K562 (cell line): ENCODE measurements around the gene HYAL3. TPM values are rescaled to one million over a fixed set of nuclear protein-coding genes. Genes with fewer than 3 reads are reported as not detected.

Experiments
- ATAC-seq: fragments of 200-7000 bp; cut with Tn5 transposase; 3 replicates; pipeline ENCODE4 v1.9.1; 2020; ENCODE audit warnings: moderate library complexity
- BruUV-seq: library from RNA; stranded (reverse); fragments of 400-500 nt; replicated peaks from 2 replicates; lab custom pipeline; 2021; lab: Mats Ljungman, UMichigan
- CTCF ChIA-PET: fragments of 300-600 bp; formaldehyde crosslinking; extraction: SDS; loops from one replicate; lab custom pipeline; 2021; ENCODE audit warnings: low intra/inter-chr PET ratio; lab: Yijun Ruan, JAX
- POLR2A ChIA-PET: fragments of 300-600, 350-650 bp; sonication (Branson Sonifier 250); formaldehyde crosslinking; extraction: SDS; loops from one replicate; lab custom pipeline; 2021; ENCODE audit warnings: antibody characterized with exemption, inconsistent platforms; lab: Yijun Ruan, JAX
- DNase-seq, 4 experiments: peaks; one replicate each; pipeline versions ENCODE4 v3.0.0 to v3.0.0-alpha.2; 2011 to 2018; ENCODE audit warnings: low spot score in 3 of 4, mixed read lengths in 3 of 4; ENCODE audit errors: extremely low read depth in 1 of 4
- FAIRE-seq: peaks from 2 replicates; lab custom pipeline; 2011; peaks lifted over from hg19 to GRCh38; lab: Jason Lieb, UNC
- H2AFZ ChIP-seq: 2 replicates; pipeline ENCODE4 v1.6.0; 2011; ENCODE audit warnings: low read depth, low read length, control low read depth, inconsistent platforms
- H3K27ac ChIP-seq: fragments of 200-600 bp; 3 replicates; pipeline ENCODE4 v1.8.0; 2011; ENCODE audit warnings: low read depth, mild to moderate bottlenecking, control low read depth, inconsistent platforms, low read length, moderate library complexity, mixed read lengths; ENCODE audit errors: extremely low read depth
- H3K27me3 ChIP-seq, 2 experiments: fragments of 300-600 bp in 1 of 2; 2 replicates in 1 of 2; 3 replicates in 1 of 2; pipeline versions ENCODE4 v1.6.0 to v1.8.0; 2011; ENCODE audit warnings: inconsistent platforms in 2 of 2, low read length in 2 of 2, mild to moderate bottlenecking in 1 of 2, mixed read lengths in 1 of 2, moderate library complexity in 1 of 2; ENCODE audit not compliant: control insufficient read depth in 2 of 2, insufficient read depth in 2 of 2
- H3K36me3 ChIP-seq: fragments of 300-600 bp; 3 replicates; pipeline ENCODE4 v1.8.0; 2011; ENCODE audit warnings: mild to moderate bottlenecking, low read length, inconsistent platforms; ENCODE audit not compliant: control insufficient read depth, insufficient read depth
- H3K4me1 ChIP-seq, 2 experiments: fragments of 200-600 bp in 1 of 2; replicated peaks in 1 of 2; 2 replicates in 1 of 2; 3 replicates in 1 of 2; pipeline versions ENCODE4 v1.5.1 to v1.8.0; 2011; ENCODE audit warnings: inconsistent platforms in 2 of 2, low read length in 2 of 2, mild to moderate bottlenecking in 1 of 2, mixed read lengths in 1 of 2, moderate library complexity in 1 of 2; ENCODE audit not compliant: control insufficient read depth in 2 of 2, insufficient read depth in 2 of 2
- H3K4me2 ChIP-seq: 2 replicates; pipeline ENCODE4 v1.6.1; 2011; ENCODE audit warnings: low read length, control low read depth, inconsistent platforms, mixed read lengths; ENCODE audit not compliant: insufficient read depth
- H3K4me3 ChIP-seq: fragments of 200-600 bp; sonication (generic), shearing (Covaris generic); 2 replicates; pipeline ENCODE4 v1.5.1; 2016; ENCODE audit warnings: control low read depth, inconsistent platforms
- H3K79me2 ChIP-seq: fragments of 200-600 bp; 3 replicates; pipeline ENCODE4 v1.8.0; 2011; ENCODE audit warnings: low read length, inconsistent platforms; ENCODE audit not compliant: control insufficient read depth, insufficient read depth
- H3K9ac ChIP-seq, 2 experiments: 2 replicates each; pipeline versions ENCODE4 v1.6.0 to v1.6.1; 2011; ENCODE audit warnings: low read depth in 2 of 2, low read length in 2 of 2, control low read depth in 1 of 2, inconsistent platforms in 1 of 2, mild to moderate bottlenecking in 1 of 2, mixed read lengths in 1 of 2; ENCODE audit not compliant: insufficient read depth in 1 of 2
- H3K9me1 ChIP-seq: one replicate; pipeline ENCODE4 v1.6.0; 2011; ENCODE audit warnings: inconsistent platforms, mild to moderate bottlenecking, low read length, moderate library complexity; ENCODE audit not compliant: control insufficient read depth, insufficient read depth
- H3K9me3 ChIP-seq: replicated peaks from 2 replicates; pipeline ENCODE4 v1.5.1; 2011; ENCODE audit warnings: low read depth, low read length, inconsistent platforms; ENCODE audit not compliant: control insufficient read depth, insufficient read depth
- H4K20me1 ChIP-seq: replicated peaks from 2 replicates; pipeline ENCODE4 v1.6.1; 2011; ENCODE audit warnings: low read length, inconsistent platforms, mixed read lengths; ENCODE audit not compliant: control insufficient read depth, insufficient read depth
- CBX8 ChIP-seq: fragments of 200-600 bp; sonication (generic); IDR thresholded peaks from 2 replicates; pipeline ENCODE4 v1.6.1; 2012; ENCODE audit warnings: borderline replicate concordance, mixed run types, low read depth, mild to moderate bottlenecking, moderate library complexity, mixed read lengths, low read length, control low read depth, inconsistent platforms; ENCODE audit not compliant: poor library complexity, severe bottlenecking; ENCODE audit errors: extremely low read depth
- ELF2 ChIP-seq: fragments of 250-450 bp; sonication (Bioruptor Pico); IDR thresholded peaks from 2 replicates; pipeline ENCODE4 v1.5.0; 2021; ENCODE audit warnings: mild to moderate bottlenecking
- HDAC6 ChIP-seq: IDR thresholded peaks from 2 replicates; pipeline ENCODE4 v1.6.1; 2012; ENCODE audit warnings: low read depth, mild to moderate bottlenecking, control low read depth, inconsistent platforms, low read length, moderate library complexity
- LCOR ChIP-seq: sonication (generic); formaldehyde crosslinking; IDR thresholded peaks from 2 replicates; pipeline ENCODE4 v1.8.0; 2022; ENCODE audit warnings: mild to moderate bottlenecking, missing genetic modification reagents
- MYBL2 ChIP-seq, 2 experiments: fragments of 450-650 bp in 1 of 2; sonication (generic) in 1 of 2; formaldehyde crosslinking in 1 of 2; IDR thresholded peaks; 2 replicates each; pipeline versions ENCODE4 v1.6.1 to v1.8.1; 2017 to 2022; ENCODE audit warnings: borderline replicate concordance in 1 of 2, inconsistent platforms in 1 of 2, low read depth in 1 of 2, mild to moderate bottlenecking in 1 of 2, missing genetic modification reagents in 1 of 2, moderate library complexity in 1 of 2
- NFE2L1 ChIP-seq: fragments of 450-650 bp; IDR thresholded peaks from 2 replicates; pipeline ENCODE4 v1.6.1; 2016; ENCODE audit warnings: missing genetic modification characterization, low read depth, mild to moderate bottlenecking, missing compliant biosample characterization, moderate library complexity, borderline replicate concordance
- NR1H2 ChIP-seq: sonication (generic); formaldehyde crosslinking; IDR thresholded peaks from 2 replicates; pipeline ENCODE4 v1.4.0; 2020; ENCODE audit warnings: mild to moderate bottlenecking, missing genetic modification reagents
- PRDM10 ChIP-seq: fragments of 450-650 bp; IDR thresholded peaks from 2 replicates; pipeline ENCODE4 v1.6.1; 2018; ENCODE audit not compliant: partially characterized antibody
- RBM39 ChIP-seq: fragments of 200-400 bp; formaldehyde crosslinking; optimal IDR thresholded peaks from 2 replicates; pipeline ENCODE3; 2018; ENCODE audit warnings: low read depth, low read length
- RHOXF2B ChIP-seq: fragments of 250-450 bp; sonication (Bioruptor Pico); conservative IDR thresholded peaks from 2 replicates; pipeline ENCODE4 v1.5.1; 2021
- STAT5A ChIP-seq: IDR thresholded peaks from 2 replicates; pipeline ENCODE4 v1.6.1; 2012; ENCODE audit warnings: low read length, inconsistent platforms, borderline replicate concordance
- STAT6 ChIP-seq: sonication (generic); formaldehyde crosslinking; IDR thresholded peaks from 2 replicates; pipeline ENCODE4 v1.8.1; 2023; ENCODE audit warnings: mild to moderate bottlenecking, missing genetic modification reagents
- THRAP3 ChIP-seq: fragments of 450-650 bp; IDR thresholded peaks from 2 replicates; pipeline ENCODE4 v1.6.1; 2016; ENCODE audit warnings: mild to moderate bottlenecking, inconsistent platforms, borderline replicate concordance
- WHSC1 ChIP-seq: IDR thresholded peaks from one replicate; pipeline ENCODE4 v1.6.1; 2012; ENCODE audit warnings: low read length, control low read depth, inconsistent platforms
- WGBS: fragments of 100-300 bp; shearing (Covaris generic); methylation state at CpG from one replicate; pipeline ENCODE4 v1.1.6; 2016; ENCODE audit warnings: low coverage, mixed read lengths; ENCODE audit not compliant: insufficient coverage; ENCODE audit errors: missing lambda C conversion rate; 5-methylcytosine and 5-hydroxymethylcytosine counted together
- in situ Hi-C: fragments of 300-500 bp; cut with MboI; formaldehyde crosslinking; loops from 4 replicates; pipeline ENCODE4 v1.15.0; 2018; ENCODE audit warnings: inconsistent platforms, mixed read lengths
- intact Hi-C: fragments of 100-400 bp; cut with micrococcal nuclease; formaldehyde crosslinking; loops from 2 replicates; pipeline ENCODE4 v1.14.2; 2022
- polyA plus RNA-seq, 8 experiments: library from polyadenylated mRNA; depleted of rRNA in 4 of 8; stranded (reverse) in 5 of 8; unstranded in 3 of 8; fragments of >200 nt; fragmentation: Nextera tagmentation in 2 of 8; fragmentation: Illumina TruSeq in 1 of 8; extraction: Ambion mirVana in 2 of 8; extraction: Trizol in 1 of 8; gene quantifications; 2 replicates each; pipeline versions ENCODE4 v1.2.1 to v1.2.3, GENCODE V29; 2011 to 2014; ENCODE audit warnings: inconsistent platforms in 1 of 8, missing spikeins in 1 of 8
- total RNA-seq, 7 experiments: library from RNA; depleted of rRNA in 6 of 7; stranded (reverse); fragments of >200 nt in 6 of 7; fragmentation: Illumina TruSeq in 2 of 7; extraction: Trizol in 2 of 7; gene quantifications; 2 replicates each; pipeline versions ENCODE4 v1.2.1 to v1.2.3, GENCODE V29; 2011 to 2021; ENCODE audit warnings: low replicate concordance in 1 of 7

Gene HYAL3
- total and polyA plus RNA-seq, 9 of the 15 experiments (the other 6 are each of a cell fraction or from before 2014, with no cell fraction given): 0.38 to 9.1 (median 6.8) TPM

DNA sequence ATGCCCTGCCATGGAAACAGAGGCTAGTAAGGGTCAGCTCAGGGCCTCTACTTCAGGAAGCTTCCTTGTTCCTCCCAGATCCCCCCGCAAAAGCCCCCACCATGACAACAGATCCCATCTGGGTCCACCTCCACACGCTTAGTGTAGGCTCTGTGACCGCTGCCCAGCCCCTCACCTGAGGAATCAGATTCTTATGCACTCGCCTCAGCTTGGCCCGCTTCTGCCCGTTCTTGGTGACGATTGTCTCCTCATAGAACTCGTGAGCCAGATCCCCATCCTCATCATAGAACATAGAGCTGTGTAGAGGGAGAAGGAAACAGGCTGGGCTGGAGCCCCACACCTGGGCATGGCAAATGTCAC is 27.0 kb upstream of the HYAL3 start (continued):
- TF ChIP-seq MYBL2 (IDR thresholded peaks at IDR 0.05; ENCODE audit: low read depth): no peak
- no peak for TF ChIP-seq MYBL2 (CRISPR knock-in tag; IDR thresholded peaks at IDR 0.05; ENCODE audit: borderline replicate concordance)
- no peak for TF ChIP-seq RHOXF2B
- no peak for TF ChIP-seq LCOR
- TF ChIP-seq ELF2 (CRISPR knock-in tag): no peak
- no peak for TF ChIP-seq NFE2L1
- TF ChIP-seq NR1H2 (CRISPR knock-in tag): no peak
- TF ChIP-seq THRAP3: no peak

DNA sequence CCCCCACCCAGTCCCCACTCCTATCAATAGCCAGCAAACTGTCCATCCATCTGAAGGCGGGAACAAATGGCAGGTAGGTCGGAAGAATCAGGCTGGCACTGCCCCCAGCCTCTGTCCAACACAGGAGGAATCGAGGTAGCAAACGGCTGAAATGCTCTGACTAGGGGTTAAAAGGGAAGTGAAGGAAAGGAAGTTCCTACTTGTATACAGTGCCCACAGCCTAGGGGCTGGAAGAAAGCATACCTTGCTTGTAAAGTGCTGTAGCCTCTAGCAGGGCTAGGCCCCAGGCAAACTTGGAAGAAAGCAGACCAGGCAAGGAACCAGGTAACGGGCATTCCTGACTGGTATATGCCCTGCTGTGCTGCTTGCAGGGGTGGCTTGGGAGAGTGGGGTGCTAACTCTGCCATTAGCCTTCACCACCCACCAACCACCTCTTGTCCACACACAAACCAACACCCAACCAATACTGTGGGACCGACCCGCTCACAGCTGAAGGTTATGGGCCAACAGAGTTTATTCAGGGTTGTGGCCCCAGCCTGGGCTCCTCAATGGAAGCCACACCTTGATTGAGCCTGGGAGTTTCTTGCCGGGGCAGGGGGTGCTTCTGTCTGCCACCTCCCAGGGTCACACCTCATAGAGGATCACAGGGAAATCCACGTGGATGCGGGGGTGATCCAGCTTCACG is 26.4 kb upstream of the HYAL3 start:
- BruUV-seq: no TSS peak
- peaks cover 17% of the 10 kb centered on the region for H3K79me2 ChIP-seq
- no peak for DNase-seq
- 72% methylated on average over 7 of the region's 11 CpGs for WGBS
- H4K20me1 ChIP-seq: 0 out of 2 replicates have a peak, but pooled peaks cover 2% of the 10 kb centered on the region
- no peak overlapping the region for H3K4me2 ChIP-seq
- intact Hi-C loops (loop anchor here (2.0 kb wide), 1 partner anchor 137 kb away; no protein-coding TSS in a partner anchor), in situ Hi-C loops (no loop called here)
- no peak for FAIRE-seq
- H3K9me3 ChIP-seq: no peaks in the 10 kb centered on the region
- POLR2A ChIA-PET: interaction anchor here (0.6 kb wide), 2 partner anchors 11 to 40 kb away, joined by 3 read pairs; no protein-coding TSS in a partner anchor
- no peaks in the 10 kb centered on the region for H3K9me1 ChIP-seq
- ATAC-seq: no peak
- H3K36me3 ChIP-seq: peaks cover 40% of the 10 kb centered on the region; the same call in 2 of the 3 replicates
- H3K27me3 ChIP-seq: no peaks in the 10 kb centered on the region
- no peak overlapping the region for H2AFZ ChIP-seq
- no peak overlapping the region for H3K27ac ChIP-seq
- CTCF ChIA-PET: interaction anchor here (1.4 to 2.1 kb wide), 2 partner anchors 51 to 98 kb away, joined by 6 read pairs; no protein-coding TSS in a partner anchor
- H3K9ac ChIP-seq: no peak overlapping the region
- H3K4me3 ChIP-seq: no peak overlapping the region
- H3K4me1 ChIP-seq: peaks cover 16 to 45% of the 10 kb centered on the region in 2 experiments; a peak in 4 of 5 replicates
- no peak for TF ChIP-seq RBM39
- TF ChIP-seq CBX8: no peak
- no peak for TF ChIP-seq HDAC6
- no peak for TF ChIP-seq PRDM10
- no peak for TF ChIP-seq WHSC1
- TF ChIP-seq STAT6: no peak
- TF ChIP-seq STAT5A: no peak
